GM18498 (cell line): Measurements from ENCODE around the gene KLHL30.
"Not testable (repeated sequence)": the region's sequence is repeated elsewhere in the genome, so short reads cannot be mapped to it uniquely, and the experiment has no call there.

Experiments
- ATAC-seq: cut with Tn5 transposase; IDR thresholded peaks from one replicate; pipeline ENCODE4 v1.9.1; 2021; ENCODE audit warnings: mild to moderate bottlenecking, moderate library complexity; ENCODE audit not compliant: unreplicated experiment

The KLHL30 gene

GRCh38 chr2:238160206-238161129 lies 22.0 kb downstream of the KLHL30 start:
- ATAC-seq: no peak

- no peak for ATAC-seq
Measured at GRCh38 chr2:238161291-238162051, 23.0 kb downstream of the KLHL30 start.

- ATAC-seq: no peak
Measured at GRCh38 chr2:238162251-238162845, 23.9 kb downstream of the KLHL30 start.

GRCh38 chr2:238162846-238163441 lies 24.5 kb downstream of the KLHL30 start:
- ATAC-seq: no peak

GRCh38 chr2:238163481-238164198 lies 25.2 kb downstream of the KLHL30 start:
- ATAC-seq: no peak

- no peak for ATAC-seq
Measured at GRCh38 chr2:238164906-238165287, 26.4 kb downstream of the KLHL30 start.

- no peak for ATAC-seq
Measured at GRCh38 chr2:238165288-238165921, 26.9 kb downstream of the KLHL30 start.

- no peak for ATAC-seq
Measured at GRCh38 chr2:238166391-238167343, 28.2 kb downstream of the KLHL30 start.

- ATAC-seq: no peak
Measured at GRCh38 chr2:238167344-238167715, 28.9 kb downstream of the KLHL30 start.

- ATAC-seq: no peak
Measured at GRCh38 chr2:238167761-238168160, 29.3 kb downstream of the KLHL30 start.

GRCh38 chr2:238168196-238169047 lies 30.0 kb downstream of the KLHL30 start:
- ATAC-seq: no peak

- no peak for ATAC-seq
Measured at GRCh38 chr2:238169048-238169707, 30.7 kb downstream of the KLHL30 start.

- no peak for ATAC-seq
Measured at GRCh38 chr2:238169708-238170251, 31.3 kb downstream of the KLHL30 start.

- ATAC-seq: no peak
Measured at GRCh38 chr2:238170386-238171071, 32.1 kb downstream of the KLHL30 start.

- ATAC-seq: not testable (repeated sequence)
Measured at GRCh38 chr2:238171072-238171431, 32.6 kb downstream of the KLHL30 start.

GRCh38 chr2:238171575-238172187 lies 33.2 kb downstream of the KLHL30 start:
- no peak for ATAC-seq
